Spleen (tissue), 11 donors: ENCODE results near the gene RAB44. TPM values are rescaled to one million over a fixed set of nuclear protein-coding genes. Genes with fewer than 3 reads are reported as not detected.

Experiments
- DNase-seq: peaks from one replicate; pipeline ENCODE4 v3.0.0-alpha.2; 2020
- H3K27ac ChIP-seq, 8 donors: fragments of 200-600 bp; sonication (generic) in 7 of 8; 1 replicate in 4 of 8; 2 replicates in 4 of 8; pipeline versions ENCODE4 v1.5.0 to v1.8.0; 2016 to 2021; ENCODE audit warnings: inconsistent platforms in 4 of 8, mild to moderate bottlenecking in 4 of 8, moderate library complexity in 1 of 8
- H3K27me3 ChIP-seq, 7 donors: fragments of 200-600 bp; sonication (generic) in 6 of 7; replicated peaks in 1 of 7; 1 replicate in 4 of 7; 2 replicates in 3 of 7; pipeline versions ENCODE4 v1.5.0 to v1.8.0; 2016 to 2021; ENCODE audit warnings: inconsistent platforms in 3 of 7, mild to moderate bottlenecking in 1 of 7
- H3K36me3 ChIP-seq, 6 donors: fragments of 200-600 bp; sonication (generic) in 5 of 6; 1 replicate in 4 of 6; 2 replicates in 2 of 6; pipeline versions ENCODE4 v1.5.0 to v1.8.0; 2016 to 2021; ENCODE audit warnings: inconsistent platforms in 2 of 6
- H3K4me1 ChIP-seq, 6 donors: fragments of 200-600 bp; sonication (generic) in 5 of 6; 1 replicate in 3 of 6; 2 replicates in 3 of 6; pipeline versions ENCODE4 v1.5.0 to v1.8.0; 2016 to 2021; ENCODE audit warnings: inconsistent platforms in 3 of 6
- H3K4me3 ChIP-seq, 8 donors: fragments of 200-600 bp; sonication (generic) in 7 of 8; 1 replicate in 4 of 8; 2 replicates in 4 of 8; pipeline versions ENCODE4 v1.5.0 to v1.8.0; 2016 to 2021; ENCODE audit warnings: inconsistent platforms in 4 of 8, mild to moderate bottlenecking in 4 of 8, moderate library complexity in 2 of 8
- H3K9me3 ChIP-seq, 8 donors: fragments of 200-600 bp; sonication (generic) in 7 of 8; 1 replicate in 4 of 8; 2 replicates in 4 of 8; pipeline versions ENCODE4 v1.5.0 to v1.8.0; 2016 to 2021; ENCODE audit warnings: inconsistent platforms in 4 of 8
- CTCF ChIP-seq, 11 experiments: fragments of 200-600 bp in 7 of 11; fragments of 450-650 bp in 4 of 11; sonication (generic) in 4 of 11; IDR thresholded peaks in 8 of 11; conservative IDR thresholded peaks in 3 of 11; 1 replicate in 7 of 11; 2 replicates in 4 of 11; pipeline versions ENCODE4 v1.4.0 to v1.8.0; 2016 to 2021; ENCODE audit warnings: antibody characterized with exemption in 11 of 11, inconsistent platforms in 4 of 11, mild to moderate bottlenecking in 1 of 11
- POLR2A ChIP-seq, 3 donors: fragments of 450-650 bp; IDR thresholded peaks; one replicate each; pipeline ENCODE4 v1.5.1; 2017; ENCODE audit warnings: antibody characterized with exemption in 3 of 3, mild to moderate bottlenecking in 1 of 3
- POLR2AphosphoS5 ChIP-seq, 3 donors: sonication (generic); formaldehyde crosslinking; IDR thresholded peaks; one replicate each; pipeline ENCODE4 v1.5.1; 2017; ENCODE audit warnings: antibody characterized with exemption in 3 of 3
- WGBS, 5 donors: extraction: QIAGEN DNeasy Blood & Tissue Kit in 3 of 5; methylation state at CpG; one replicate each; pipeline versions ENCODE4 v1.1.5 to v1.1.7; 2013 to 2018; 5-methylcytosine and 5-hydroxymethylcytosine counted together
- intact Hi-C: fragments of 100-400 bp; cut with DNase I; formaldehyde crosslinking; loops from one replicate; pipeline ENCODE4 v1.15.0; 2023; ENCODE audit warnings: low total_unique reads
- polyA plus RNA-seq, 3 donors: library from polyadenylated mRNA; stranded (reverse); fragments of 200-250 nt; gene quantifications; one replicate each; pipeline ENCODE4 v1.2.1, GENCODE V29; 2013
- total RNA-seq, 7 donors: library from RNA; depleted of rRNA in 3 of 7; stranded (reverse); fragments of >200 nt in 3 of 7; fragmentation: NEBNext Ultra II Directional in 4 of 7; extraction: Animal tissue kit (Norgen Biotek cat#: 25700) in 4 of 7; gene quantifications; one replicate each; pipeline versions ENCODE4 v1.1.0 to v1.2.1, GENCODE V29; 2016 to 2021
- donor health status: healthy with polysubstance abuse.
- donor health status: DM: no; HTN: no; CAD: no; lungs with moderate emphysema.
- donor health status: DM: no; HTN: no; CAD: no.
- donor health status: Bipolar disorder and iron deficiency.
- donor health status: healthy.
- donor health status: DM: no; HTN: no; CAD: no.
- donor health status: DM: yes; HTN: yes; CAD: no.

RAB44 gene
- total and polyA plus RNA-seq, 10 donors, result 0.06 to 3.5 (median 0.81) TPM

GRCh38 chr6:36706339-36706738, 8.7 kb downstream of the RAB44 start:
- 39 to 79% (median 62%) methylated on average over 1 of the region's 1 CpG for WGBS, 5 donors
- H3K4me3 ChIP-seq, result no peak overlapping the region
- H3K27me3 ChIP-seq, result no peaks in the 10 kb centered on the region
- H3K9me3 ChIP-seq, result no peaks in the 10 kb centered on the region
- TF ChIP-seq POLR2A (IDR thresholded peaks at IDR 0.05), result no peak
- no peak for TF ChIP-seq CTCF (IDR thresholded peaks at IDR 0.05 in 8 of 11, conservative IDR thresholded peaks at IDR 0.05 in 3 of 11)
- TF ChIP-seq POLR2AphosphoS5 (IDR thresholded peaks at IDR 0.05), result no peak
- H3K36me3 ChIP-seq, result peaks cover 0 to 5% (median 0%) of the 10 kb centered on the region in 6 donors
- intact Hi-C loops, result no loop called here
- H3K27ac ChIP-seq, result no peak overlapping the region
- peaks cover 0 to 7% (median under 1%) of the 10 kb centered on the region in 6 donors for H3K4me1 ChIP-seq
- DNase-seq, result no peak

- Histone ChIP-seq H3K27ac (no peak overlapping the region), H3K36me3 (peaks cover 0 to 39% (median 0%) of the 10 kb centered on the region in 6 donors), H3K27me3 (no peaks in the 10 kb centered on the region), H3K4me1 (no peaks in the 10 kb centered on the region), H3K4me3 (no peak overlapping the region), H3K9me3 (no peaks in the 10 kb centered on the region)
- WGBS, 5 donors, result 78 to 88% (median 84%) methylated on average over 4 of the region's 4 CpGs
- TF ChIP-seq CTCF (IDR thresholded peaks at IDR 0.05 in 8 of 11, conservative IDR thresholded peaks at IDR 0.05 in 3 of 11) (no peak), POLR2A (IDR thresholded peaks at IDR 0.05) (no peak), POLR2AphosphoS5 (IDR thresholded peaks at IDR 0.05) (no peak)
- DNase-seq, result no peak
- intact Hi-C loops, result no loop called here
These were observed 15.2 kb downstream of the RAB44 start for GRCh38 chr6:36712816-36713215.

GRCh38 chr6:36713846-36714245, 16.2 kb downstream of the RAB44 start:
- peaks cover 0 to 49% (median 0%) of the 10 kb centered on the region in 6 donors for H3K36me3 ChIP-seq
- no peaks in the 10 kb centered on the region for H3K4me1 ChIP-seq
- no peak overlapping the region for H3K4me3 ChIP-seq
- intact Hi-C loops, result no loop called here
- H3K27me3 ChIP-seq, result no peaks in the 10 kb centered on the region
- TF ChIP-seq CTCF (IDR thresholded peaks at IDR 0.05 in 8 of 11, conservative IDR thresholded peaks at IDR 0.05 in 3 of 11), result no peak
- TF ChIP-seq POLR2AphosphoS5 (IDR thresholded peaks at IDR 0.05), result no peak
- no peak for TF ChIP-seq POLR2A (IDR thresholded peaks at IDR 0.05)
- 85 to 90% (median 86%) methylated on average over 6 to 8 of the region's 8 CpGs for WGBS, 5 donors
- DNase-seq, result peak; percentile 41
- H3K27ac ChIP-seq, result no peak overlapping the region
- H3K9me3 ChIP-seq, result no peaks in the 10 kb centered on the region

- H3K9me3 ChIP-seq, result no peaks in the 10 kb centered on the region
- H3K27ac ChIP-seq, result no peak overlapping the region
- intact Hi-C loops, result no loop called here
- H3K36me3 ChIP-seq, result peaks cover 0 to 56% (median 0%) of the 10 kb centered on the region in 6 donors
- DNase-seq, result peak; percentile 48
- TF ChIP-seq POLR2AphosphoS5 (IDR thresholded peaks at IDR 0.05) (no peak), CTCF (IDR thresholded peaks at IDR 0.05 in 8 of 11, conservative IDR thresholded peaks at IDR 0.05 in 3 of 11) (no peak), POLR2A (IDR thresholded peaks at IDR 0.05) (no peak)
- no peaks in the 10 kb centered on the region for H3K4me1 ChIP-seq
- H3K4me3 ChIP-seq, result no peak overlapping the region
- WGBS, 5 donors, result 86 to 95% (median 88%) methylated on average over 10 of the region's 10 CpGs
- no peaks in the 10 kb centered on the region for H3K27me3 ChIP-seq
These were observed 16.9 kb downstream of the RAB44 start for GRCh38 chr6:36714511-36714910.
